Lung (tissue), 12 donors: Measurements from ENCODE around the gene SPAG8. TPM values are rescaled to one million over a fixed set of nuclear protein-coding genes. Genes with fewer than 3 reads are reported as not detected.

ENCODE experiments used
- ATAC-seq: fragments of 200-7000 bp; cut with Tn5 transposase; one replicate; pipeline ENCODE4 v1.9.1; 2020; ENCODE audit warnings: moderate number of reproducible peaks; ENCODE audit not compliant: insufficient read depth, low FRiP score
- DNase-seq, 3 donors: peaks; one replicate each; pipeline ENCODE4 v3.0.0-alpha.2; 2013 to 2017
- H3K27ac ChIP-seq, 2 donors: one replicate each; pipeline ENCODE4 v1.5.1; 2013; ENCODE audit warnings: mild to moderate bottlenecking in 2 of 2, moderate library complexity in 2 of 2, control low read depth in 1 of 2, inconsistent platforms in 1 of 2, low read depth in 1 of 2, low read length in 1 of 2
- H3K27me3 ChIP-seq, 3 donors: one replicate each; pipeline ENCODE4 v1.5.1; 2013; ENCODE audit warnings: low read length in 2 of 3; ENCODE audit not compliant: control insufficient read depth in 3 of 3, insufficient read depth in 3 of 3
- H3K36me3 ChIP-seq, 4 donors: one replicate each; pipeline ENCODE4 v1.5.1; 2013; ENCODE audit warnings: low read length in 4 of 4, mild to moderate bottlenecking in 1 of 4, moderate library complexity in 1 of 4; ENCODE audit not compliant: control insufficient read depth in 4 of 4, insufficient read depth in 4 of 4
- H3K4me1 ChIP-seq, 5 donors: one replicate each; pipeline ENCODE4 v1.5.1; 2013; ENCODE audit warnings: low read length in 5 of 5, mild to moderate bottlenecking in 2 of 5, moderate library complexity in 1 of 5; ENCODE audit not compliant: control insufficient read depth in 5 of 5, insufficient read depth in 5 of 5
- H3K4me3 ChIP-seq: one replicate; pipeline ENCODE4 v1.5.1; 2013; ENCODE audit warnings: mild to moderate bottlenecking, control low read depth, moderate library complexity
- H3K9ac ChIP-seq, 2 donors: one replicate each; pipeline ENCODE4 v1.5.1; 2013; ENCODE audit warnings: low read length in 2 of 2, control low read depth in 1 of 2; ENCODE audit not compliant: insufficient read depth in 1 of 2
- H3K9me3 ChIP-seq, 4 donors: one replicate each; pipeline ENCODE4 v1.5.1; 2013; ENCODE audit warnings: low read length in 3 of 4, mild to moderate bottlenecking in 1 of 4, moderate library complexity in 1 of 4; ENCODE audit not compliant: control insufficient read depth in 4 of 4, insufficient read depth in 3 of 4
- CTCF ChIP-seq: IDR thresholded peaks from 2 replicates; pipeline ENCODE4 v1.5.1; 2012; ENCODE audit warnings: mild to moderate bottlenecking; ENCODE audit errors: control extremely low read depth, extremely low read depth
- WGBS, 2 donors: extraction: QIAGEN DNeasy Blood & Tissue Kit; methylation state at CpG; one replicate each; pipeline ENCODE4 v1.1.7; 2013; 5-methylcytosine and 5-hydroxymethylcytosine counted together
- polyA plus RNA-seq, 2 donors: library from polyadenylated mRNA; stranded (reverse); fragments of 200-250 nt; gene quantifications; one replicate each; pipeline ENCODE4 v1.2.1, GENCODE V29; 2013
- total RNA-seq, 2 donors: library from RNA; depleted of rRNA in 1 of 2; stranded (reverse); fragments of >200 nt in 1 of 2; gene quantifications; one replicate each; pipeline ENCODE4 v1.2.1, GENCODE V29; 2014 to 2021
- donor health status: control.
- donor health status: control.
- donor health status: Bipolar disorder and iron deficiency.
- donor health status: healthy.
- donor health status: DM: yes; HTN: yes; CAD: no.

Gene SPAG8
- total and polyA plus RNA-seq, 4 donors = 5.8 to 20.6 (median 9.0) TPM

GRCh38 chr9:35836595-35836994, 24.5 kb upstream of the SPAG8 start:
- Histone ChIP-seq H3K9me3 (no peaks in the 10 kb centered on the region), H3K9ac (no peak overlapping the region), H3K36me3 (peaks cover 0 to 3% (median 0%) of the 10 kb centered on the region in 4 donors), H3K4me1 (peaks cover 4 to 23% (median 11%) of the 10 kb centered on the region in 5 donors), H3K4me3 (no peak overlapping the region), H3K27ac (no peak overlapping the region), H3K27me3 (no peaks in the 10 kb centered on the region)
- no peak for DNase-seq
- no peak for ATAC-seq
- WGBS, 2 donors = 95 to 96% methylated on average over 5 of the region's 5 CpGs
- TF ChIP-seq CTCF = no peak

- H3K27me3 ChIP-seq = no peaks in the 10 kb centered on the region
- no peaks in the 10 kb centered on the region for H3K9me3 ChIP-seq
- peaks cover 4 to 29% (median 14%) of the 10 kb centered on the region in 5 donors for H3K4me1 ChIP-seq
- DNase-seq (no peak), ATAC-seq (no peak)
- peak overlapping the region in 1 of 2 donors; percentile 68 for H3K27ac ChIP-seq
- no peak overlapping the region for H3K9ac ChIP-seq
- peaks cover 0 to 3% (median 0%) of the 10 kb centered on the region in 4 donors for H3K36me3 ChIP-seq
- WGBS, 2 donors = 49 to 65% methylated on average over 2 of the region's 2 CpGs
- no peak overlapping the region for H3K4me3 ChIP-seq
- no peak for TF ChIP-seq CTCF
Measured at GRCh38 chr9:35835766-35836165, 23.7 kb upstream of the SPAG8 start.

- Histone ChIP-seq H3K27me3 (no peaks in the 10 kb centered on the region), H3K9me3 (no peaks in the 10 kb centered on the region), H3K9ac (no peak overlapping the region), H3K4me1 (peaks cover 4 to 34% (median 15%) of the 10 kb centered on the region in 5 donors), H3K36me3 (peaks cover 0 to 3% (median 0%) of the 10 kb centered on the region in 4 donors), H3K27ac (peak overlapping the region in 1 of 2 donors; percentile 68), H3K4me3 (no peak overlapping the region)
- no peak for DNase-seq
- peak; percentile 25 for ATAC-seq
- WGBS, 2 donors = 93 to 97% methylated on average over 3 of the region's 3 CpGs
- TF ChIP-seq CTCF = no peak
Measured at GRCh38 chr9:35835216-35835632, 23.2 kb upstream of the SPAG8 start.
